Fibroblast of the aortic adventitia (primary cell): ENCODE measurements around the gene SPOCD1. TPM values are rescaled to one million over a fixed set of nuclear protein-coding genes. Genes with fewer than 3 reads are reported as not detected.

Experiments
- DNase-seq: peaks from one replicate; pipeline ENCODE4 v3.0.0-alpha.2; 2010; ENCODE audit warnings: low read depth
- H3K4me3 ChIP-seq: 2 replicates; pipeline ENCODE4 v1.5.1; 2011; ENCODE audit warnings: low read depth, mild to moderate bottlenecking, control low read depth, low read length, moderate library complexity
- CTCF ChIP-seq: IDR thresholded peaks from 2 replicates; pipeline ENCODE4 v1.5.1; 2011; ENCODE audit warnings: mild to moderate bottlenecking, low read length, control low read depth, inconsistent platforms; ENCODE audit not compliant: insufficient read depth
- total RNA-seq: library from RNA; depleted of rRNA; stranded (reverse); fragments of >200 nt; gene quantifications from 2 replicates; pipeline ENCODE4 v1.2.3, GENCODE V29; 2012; ENCODE audit warnings: low replicate concordance

The SPOCD1 gene
- total RNA-seq, 1 donor, result 37.2 TPM

- DNase-seq, result peak; percentile 53
- H3K4me3 ChIP-seq, result no peak overlapping the region
Observed at GRCh38 chr1:31781138-31781755, 34.6 kb downstream of the SPOCD1 start.

GRCh38 chr1:31780632-31781031, 35.2 kb downstream of the SPOCD1 start:
- no peak for TF ChIP-seq CTCF
- DNase-seq, result no peak
- no peak overlapping the region for H3K4me3 ChIP-seq

More at GRCh38 chr1:31781138-31781755, 34.6 kb downstream of the SPOCD1 start:
- TF ChIP-seq CTCF, result no peak

- no peak for DNase-seq
- no peak for TF ChIP-seq CTCF
- H3K4me3 ChIP-seq, result no peak overlapping the region
Observed at GRCh38 chr1:31779687-31780086, 36.1 kb downstream of the SPOCD1 start.

GRCh38 chr1:31778763-31779488, 36.9 kb downstream of the SPOCD1 start:
- DNase-seq, result no peak
- no peak for TF ChIP-seq CTCF
- no peak overlapping the region for H3K4me3 ChIP-seq

GRCh38 chr1:31776516-31776915, 39.3 kb downstream of the SPOCD1 start:
- DNase-seq, result no peak
- TF ChIP-seq CTCF, result no peak
- H3K4me3 ChIP-seq, result no peak overlapping the region

GRCh38 chr1:31776032-31776431, 39.8 kb downstream of the SPOCD1 start:
- H3K4me3 ChIP-seq, result no peak overlapping the region
- TF ChIP-seq CTCF, result no peak
- DNase-seq, result no peak
